ENCODE data around the gene OR2L8. TPM values are rescaled to one million over a fixed set of nuclear protein-coding genes. Genes with fewer than 3 reads are reported as not detected.

Gene OR2L8
- polyA plus RNA-seq, 1 donor: not detected

GRCh38 chr1:247966532-247967204 is 18.0 kb downstream of the OR2L8 start:
- DNase-seq: no peak
- 78% methylated on average over 2 of the region's 5 CpGs for WGBS (ENCODE audit: insufficient coverage, low lambda C conversion rate)
- no peak overlapping the region for H3K4me3 ChIP-seq (ENCODE audit: low read length)
- peaks cover 6% of the 10 kb centered on the region for H3K9me3 ChIP-seq (ENCODE audit: control insufficient read depth, low read depth, low read length)
- H3K4me1 ChIP-seq (ENCODE audit: control insufficient read depth, insufficient read depth, low read length): no peaks in the 10 kb centered on the region
- no peaks in the 10 kb centered on the region for H3K36me3 ChIP-seq (ENCODE audit: control insufficient read depth, insufficient read depth, low read length)
- H3K27ac ChIP-seq (ENCODE audit: low read length): no peak overlapping the region
- no peaks in the 10 kb centered on the region for H3K27me3 ChIP-seq (ENCODE audit: control insufficient read depth, insufficient read depth, low read length)

DNA sequence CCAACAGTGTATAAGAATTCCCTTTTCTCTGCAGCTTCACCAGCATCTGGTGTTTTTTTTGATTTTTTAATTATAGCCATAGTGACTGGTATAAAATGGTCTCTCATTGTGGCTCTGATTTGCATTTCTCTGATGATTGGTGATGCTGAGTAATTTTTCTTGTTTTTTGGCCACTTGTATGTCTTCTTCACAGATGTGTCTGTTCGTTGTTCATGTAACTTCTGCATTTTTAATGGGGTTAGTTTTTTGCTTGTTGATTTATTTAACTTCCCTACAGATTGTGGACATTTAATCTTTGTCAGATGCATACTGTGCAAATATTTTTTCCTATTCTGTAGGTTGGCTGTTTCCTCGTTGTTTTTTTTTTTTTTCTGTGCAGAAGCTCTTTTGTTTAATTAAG is 44.3 kb downstream of the OR2L8 start:
- Histone ChIP-seq H3K4me1 (ENCODE audit: control insufficient read depth, insufficient read depth, low read length) (no peaks in the 10 kb centered on the region), H3K36me3 (ENCODE audit: control insufficient read depth, insufficient read depth, low read length) (no peaks in the 10 kb centered on the region), H3K27ac (ENCODE audit: low read length) (no peak overlapping the region), H3K9me3 (ENCODE audit: control insufficient read depth, low read depth, low read length) (peaks cover 8% of the 10 kb centered on the region), H3K4me3 (ENCODE audit: low read length) (no peak overlapping the region), H3K27me3 (ENCODE audit: control insufficient read depth, insufficient read depth, low read length) (no peaks in the 10 kb centered on the region)
- no peak for DNase-seq
- WGBS (ENCODE audit: insufficient coverage, low lambda C conversion rate): 88% methylated on average over 1 of the region's 2 CpGs

DNA sequence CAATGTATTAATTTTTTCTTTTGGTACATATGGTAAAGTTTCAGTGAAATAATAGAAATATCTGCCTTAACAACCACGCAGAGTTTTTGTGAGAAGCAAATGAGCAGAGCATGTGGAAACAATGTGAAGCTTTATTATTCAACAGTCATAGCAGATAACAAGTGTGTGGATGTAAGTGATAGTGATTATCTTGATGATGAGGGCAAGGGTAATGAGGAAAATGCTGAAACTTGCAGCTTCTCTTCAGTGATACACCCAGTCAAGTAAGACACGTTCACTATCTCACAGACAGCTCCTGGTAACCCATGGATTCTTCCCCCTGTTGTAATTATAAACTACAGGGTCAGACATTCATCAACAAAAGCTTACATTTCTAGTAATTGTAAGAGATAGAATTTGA is 50.2 kb downstream of the OR2L8 start:
- DNase-seq: no peak
- 40% methylated on average over 1 of the region's 2 CpGs for WGBS (ENCODE audit: insufficient coverage, low lambda C conversion rate)
- H3K4me1 ChIP-seq (ENCODE audit: control insufficient read depth, insufficient read depth, low read length): no peaks in the 10 kb centered on the region
- H3K4me3 ChIP-seq (ENCODE audit: low read length): no peak overlapping the region
- H3K36me3 ChIP-seq (ENCODE audit: control insufficient read depth, insufficient read depth, low read length): no peaks in the 10 kb centered on the region
- no peaks in the 10 kb centered on the region for H3K27me3 ChIP-seq (ENCODE audit: control insufficient read depth, insufficient read depth, low read length)
- H3K27ac ChIP-seq (ENCODE audit: low read length): no peak overlapping the region
- peaks cover 4% of the 10 kb centered on the region for H3K9me3 ChIP-seq (ENCODE audit: control insufficient read depth, low read depth, low read length)

Other genes starting within 250 kb of the OR2L8 start
- gene OR6F1, start 232.2 kb upstream of the OR2L8 start, polyA plus RNA-seq: not detected
- gene OR14K1, start 210.2 kb upstream of the OR2L8 start, polyA plus RNA-seq: not detected
- not detected for gene OR14A2, start 200.7 kb upstream of the OR2L8 start, polyA plus RNA-seq
- gene OR1C1, start 188.3 kb upstream of the OR2L8 start, polyA plus RNA-seq: not detected
- not detected for gene OR14A16, start 124.7 kb upstream of the OR2L8 start, polyA plus RNA-seq
- gene OR11L1, start 107.0 kb upstream of the OR2L8 start, polyA plus RNA-seq: not detected
- gene TRIM58, start 91.7 kb upstream of the OR2L8 start, polyA plus RNA-seq: 2.1 TPM
- gene OR2W3, start 53.3 kb upstream of the OR2L8 start, polyA plus RNA-seq: 0.51 TPM
- 0.09 TPM for gene OR2T8, start 28.6 kb upstream of the OR2L8 start, polyA plus RNA-seq
- gene OR2AJ1, start 24.0 kb upstream of the OR2L8 start, polyA plus RNA-seq: not detected
- gene OR2AK2, start 16.4 kb downstream of the OR2L8 start, polyA plus RNA-seq: not detected
- not detected for gene OR2L5, start 64.8 kb downstream of the OR2L8 start, polyA plus RNA-seq
- 0.52 TPM for gene OR2L2, start 81.2 kb downstream of the OR2L8 start, polyA plus RNA-seq
- gene OR2L3, start 98.0 kb downstream of the OR2L8 start, polyA plus RNA-seq: not detected
- 0.09 TPM for gene OR2L13, start 146.3 kb downstream of the OR2L8 start, polyA plus RNA-seq
- gene OR2M5, start 196.3 kb downstream of the OR2L8 start, polyA plus RNA-seq: not detected
- not detected for gene OR2M2, start 226.0 kb downstream of the OR2L8 start, polyA plus RNA-seq
- not detected for gene OR2M3, start 248.4 kb downstream of the OR2L8 start, polyA plus RNA-seq

All from large intestine (tissue), 3 donors.